Mammary epithelial cell (primary cell): ENCODE measurements around the gene NCOA3.

Experiments used
- CTCF ChIP-seq, 2 donors: IDR thresholded peaks in 1 of 2; conservative IDR thresholded peaks in 1 of 2; 2 replicates each; pipeline ENCODE4 v1.5.1; 2011 to 2012; ENCODE audit warnings: inconsistent platforms in 2 of 2, low read length in 2 of 2, mild to moderate bottlenecking in 2 of 2, control low read depth in 1 of 2, low read depth in 1 of 2; ENCODE audit not compliant: insufficient read depth in 1 of 2; ENCODE audit errors: extremely low read depth in 1 of 2
- EZH2 ChIP-seq: IDR thresholded peaks from 2 replicates; pipeline ENCODE4 v1.6.1; 2012; ENCODE audit warnings: low read length, inconsistent platforms, borderline replicate concordance

GRCh38 chr20:47691625-47692024 lies 189.9 kb downstream of the NCOA3 start:
- TF ChIP-seq CTCF (conservative IDR thresholded peaks at IDR 0.05 in 1 of 2, IDR thresholded peaks at IDR 0.05 in 1 of 2; ENCODE audit: extremely low read depth in 1 of 2, insufficient read depth in 1 of 2, low read depth in 1 of 2, low read length in 2 of 2), result no peak
- TF ChIP-seq EZH2, result no peak
